ENCODE measurements around the gene MASP1.
"Not testable (repeated sequence)": the region's sequence is repeated elsewhere in the genome, so short reads cannot be mapped to it uniquely, and the experiment has no call there.

Gene MASP1

DNA sequence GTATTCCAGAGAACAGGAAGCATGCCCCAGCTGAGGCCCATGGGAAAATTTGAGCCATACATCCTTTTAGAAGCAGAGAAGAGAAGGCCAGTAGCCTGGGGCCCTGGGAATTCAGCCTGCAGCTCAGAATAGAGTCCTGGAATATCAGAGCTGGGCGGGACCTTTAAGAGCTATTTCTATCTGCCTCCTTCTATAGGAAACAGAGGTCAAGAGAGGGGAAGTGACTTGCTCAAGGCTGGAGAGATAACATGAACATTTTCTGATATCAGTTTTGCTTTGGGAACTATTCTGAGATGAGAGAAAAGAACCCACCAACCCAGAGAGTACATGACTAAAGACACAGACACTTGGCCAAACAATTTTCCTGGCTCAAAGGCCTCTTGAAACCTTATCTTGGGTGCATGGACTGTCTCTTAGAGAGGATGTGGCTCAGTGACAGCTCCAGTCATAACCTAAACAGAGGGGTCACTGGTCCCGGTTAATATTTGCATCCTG is 26.0 kb downstream of the MASP1 start:
- no peak for DNase-seq

DNA sequence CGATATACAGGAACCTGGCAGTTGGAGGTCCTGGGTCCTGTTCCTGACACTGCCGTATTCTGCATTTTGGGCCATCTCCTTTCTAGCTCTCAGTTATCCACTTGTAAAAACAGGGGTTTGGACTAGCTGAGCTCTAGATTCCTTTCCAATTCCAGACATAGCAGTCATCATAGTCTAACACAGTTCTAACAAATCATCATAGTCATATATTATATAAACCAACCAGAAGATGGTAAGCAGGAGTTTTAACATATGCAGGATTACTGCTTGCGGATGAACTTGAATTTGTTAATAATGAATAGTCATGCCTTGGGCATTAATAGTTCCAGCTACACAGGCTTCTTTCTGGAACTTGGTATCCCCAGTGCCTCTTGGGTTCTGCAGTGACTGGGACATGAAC is 26.6 kb downstream of the MASP1 start:
- DNase-seq: no peak

- DNase-seq: no peak
These were observed 27.5 kb downstream of the MASP1 start for GRCh38 chr3:187264021-187264420.

GRCh38 chr3:187263270-187263669 is 28.3 kb downstream of the MASP1 start:
- no peak for DNase-seq

DNA sequence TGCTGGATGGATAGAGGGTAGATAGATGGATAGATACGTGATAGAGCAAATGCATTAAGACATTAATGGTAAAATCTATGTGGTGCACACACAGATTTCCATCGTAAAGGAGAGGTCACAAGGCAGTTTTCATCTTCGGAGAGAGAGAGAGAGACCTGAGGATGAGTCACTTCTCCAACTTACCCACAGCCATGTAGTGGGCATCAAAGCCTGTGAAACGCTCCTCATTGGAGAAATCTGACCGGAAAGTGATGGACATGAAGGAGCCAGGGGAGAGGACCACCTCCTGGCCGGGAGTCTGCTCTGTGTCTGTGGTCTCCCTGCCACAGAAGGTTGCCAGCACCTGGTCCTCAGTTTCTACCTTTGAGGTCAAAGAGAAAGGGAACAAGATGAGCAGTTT is 29.2 kb downstream of the MASP1 start:
- DNase-seq: no peak

GRCh38 chr3:187261541-187261969 is 30.0 kb downstream of the MASP1 start:
- no peak for DNase-seq

- DNase-seq: no peak
These were observed 32.4 kb downstream of the MASP1 start for GRCh38 chr3:187259171-187259570.

DNA sequence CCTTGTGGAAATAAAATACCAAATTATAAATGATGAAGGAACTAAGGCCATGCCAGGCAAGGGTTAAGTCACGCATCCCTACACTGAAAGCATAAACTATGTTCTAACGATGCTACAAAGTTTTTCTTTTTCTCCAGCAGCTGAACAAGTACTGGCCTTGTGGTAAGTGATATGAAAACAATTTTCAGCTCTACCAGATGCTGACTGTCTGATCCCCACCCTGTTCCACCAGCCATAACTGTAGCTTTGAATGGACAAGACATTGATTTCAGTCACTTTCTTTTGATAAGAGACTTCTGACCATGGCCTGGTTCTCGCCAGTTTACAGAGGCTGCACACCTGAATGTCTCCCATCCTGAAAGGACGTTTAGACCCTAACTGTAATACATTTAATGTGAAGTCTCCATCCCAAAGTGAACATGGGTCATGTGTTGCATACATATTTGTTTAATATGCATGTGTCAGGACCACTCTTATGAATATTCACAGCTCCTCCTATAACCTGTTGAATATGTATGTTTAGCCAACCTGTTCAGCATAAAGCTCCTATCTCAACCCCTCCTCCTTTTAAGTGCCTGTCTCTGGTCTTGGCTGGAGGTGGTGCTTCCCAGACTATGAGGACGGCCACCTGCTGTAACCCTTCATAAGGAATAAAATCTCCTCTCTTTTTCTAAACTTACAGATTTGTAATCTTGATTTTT is 33.4 kb downstream of the MASP1 start:
- DNase-seq: no peak

DNA sequence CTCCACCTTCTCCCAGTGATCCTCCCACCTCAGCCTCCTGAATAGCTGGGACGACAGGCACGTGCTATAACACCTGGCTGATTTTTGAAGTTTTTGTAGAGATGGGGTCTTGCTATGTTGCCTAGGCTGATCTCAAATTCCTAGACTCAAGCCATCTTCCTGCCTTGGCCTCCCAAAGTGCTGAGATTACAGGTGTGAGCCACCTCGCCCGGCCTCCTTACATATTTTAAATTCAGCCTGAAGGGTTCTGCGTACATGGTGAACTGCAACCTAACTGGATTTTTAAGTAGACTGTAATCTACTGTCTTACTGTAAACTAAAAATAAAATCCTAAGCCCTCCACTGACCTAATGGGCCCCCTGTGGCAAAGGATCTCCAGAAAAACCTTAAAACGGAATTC is 34.1 kb downstream of the MASP1 start:
- DNase-seq: no peak

GRCh38 chr3:187256051-187256616 is 35.4 kb downstream of the MASP1 start:
- no peak for DNase-seq

GRCh38 chr3:187255314-187255713 is 36.2 kb downstream of the MASP1 start:
- DNase-seq: peak in 15 of 56 donors; percentile 3 to 43 (median 8)

DNA sequence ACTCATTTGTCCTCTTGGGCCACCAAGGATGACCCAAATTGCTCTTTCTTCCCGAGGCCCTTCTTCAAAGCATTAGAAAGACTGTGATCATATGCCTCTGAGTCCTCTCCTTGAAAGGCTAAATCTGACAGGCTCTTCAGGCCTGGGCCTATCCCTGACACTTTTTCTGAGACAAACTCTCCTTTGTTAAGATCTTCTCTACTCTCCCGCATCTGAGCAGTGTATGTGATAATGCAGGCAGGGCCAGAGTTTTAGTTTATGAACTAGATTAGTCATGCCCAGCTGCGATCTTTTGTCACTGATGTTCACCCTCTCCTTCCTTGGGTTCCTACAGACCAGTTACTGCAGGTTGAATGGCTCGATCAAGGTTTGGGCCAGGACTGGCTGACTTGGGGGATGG is 39.2 kb downstream of the MASP1 start:
- peak in 1 of 56 donors; percentile 36 for DNase-seq

DNA sequence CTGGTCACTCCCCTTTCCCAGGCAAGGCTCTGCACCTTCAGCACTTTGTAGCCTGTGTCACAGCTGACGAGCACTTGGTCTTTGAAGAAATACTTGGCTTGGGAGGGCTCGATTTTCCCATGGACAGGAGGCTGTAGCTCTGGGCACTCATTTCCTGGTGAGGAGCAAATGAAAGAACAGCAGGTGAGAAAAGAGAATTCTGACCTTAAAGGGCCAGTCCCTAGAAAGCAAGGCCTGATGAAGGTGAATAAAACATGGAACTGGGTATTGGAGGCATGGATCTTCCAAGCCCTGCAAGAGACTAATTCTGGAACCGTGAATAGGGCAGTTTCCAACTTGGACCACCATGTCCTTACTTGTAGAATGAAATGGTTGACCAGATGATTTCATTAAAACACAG is 39.9 kb downstream of the MASP1 start:
- DNase-seq: no peak

DNA sequence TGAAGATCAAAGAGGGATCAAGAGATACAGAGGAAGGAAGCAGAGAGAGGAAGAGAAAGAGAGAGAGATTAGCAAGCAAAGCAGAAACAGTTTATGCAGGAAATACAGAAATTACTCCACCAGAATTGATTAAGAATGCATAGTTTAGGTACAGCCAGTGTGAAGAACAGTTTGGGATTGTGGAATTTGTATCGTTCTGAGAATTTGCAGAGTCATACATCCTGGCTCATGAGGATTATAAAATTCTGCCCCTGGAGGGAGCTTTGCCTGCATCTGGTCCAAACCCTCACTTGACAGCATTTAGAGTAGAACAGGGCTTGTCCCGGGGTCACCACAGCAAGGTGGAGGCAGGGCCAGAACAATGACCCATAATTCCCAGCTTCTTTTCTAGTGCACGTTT is 44.1 kb downstream of the MASP1 start:
- no peak for DNase-seq

GRCh38 chr3:187243933-187244524 is 47.5 kb downstream of the MASP1 start:
- peak in 1 of 56 donors; percentile 6 for DNase-seq

GRCh38 chr3:187242900-187243299 is 48.6 kb downstream of the MASP1 start:
- DNase-seq: no peak

DNA sequence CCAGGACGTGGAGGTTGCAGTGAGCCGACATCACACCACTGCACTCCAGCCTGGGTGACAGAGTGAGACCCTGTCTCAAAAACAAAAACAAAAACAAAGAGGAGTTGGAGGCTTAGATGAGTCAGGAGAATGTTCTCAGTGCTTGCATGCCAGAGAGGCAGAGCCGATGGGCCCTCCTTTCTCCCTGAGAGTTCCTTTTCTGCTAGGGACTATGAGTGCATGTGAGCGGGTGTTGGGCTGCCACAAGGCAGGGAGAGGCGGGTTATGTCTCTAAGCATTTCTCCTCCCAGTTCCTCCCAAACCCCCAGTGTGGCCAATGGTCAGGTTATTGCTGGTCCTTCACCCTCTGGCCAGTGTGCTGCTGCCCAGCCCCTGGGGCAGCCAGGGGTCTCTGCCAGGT is 49.1 kb downstream of the MASP1 start:
- no peak for DNase-seq

DNA sequence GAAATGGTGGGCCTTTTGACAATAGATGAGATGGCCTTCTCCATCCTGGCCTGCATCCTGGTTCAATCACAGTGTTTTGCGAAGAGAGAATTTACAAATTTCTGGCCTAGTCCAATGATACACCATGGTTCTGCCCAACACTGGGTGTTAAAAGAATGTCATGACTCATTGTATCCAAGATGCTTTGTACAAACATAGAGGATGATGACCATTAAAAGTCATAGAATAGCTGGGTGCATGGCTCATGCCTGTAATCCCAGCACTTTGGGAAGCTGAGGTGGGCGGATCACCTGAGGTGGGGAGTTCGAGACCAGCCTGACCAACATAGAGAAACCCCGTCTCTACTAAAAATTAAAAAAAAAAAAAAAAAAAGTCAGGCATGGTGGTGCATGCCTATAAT is 52.7 kb downstream of the MASP1 start:
- not testable (repeated sequence) for DNase-seq

GRCh38 chr3:187238239-187238638 is 53.3 kb downstream of the MASP1 start:
- no peak for DNase-seq

GRCh38 chr3:187237741-187238140 is 53.8 kb downstream of the MASP1 start:
- DNase-seq: no peak

DNA sequence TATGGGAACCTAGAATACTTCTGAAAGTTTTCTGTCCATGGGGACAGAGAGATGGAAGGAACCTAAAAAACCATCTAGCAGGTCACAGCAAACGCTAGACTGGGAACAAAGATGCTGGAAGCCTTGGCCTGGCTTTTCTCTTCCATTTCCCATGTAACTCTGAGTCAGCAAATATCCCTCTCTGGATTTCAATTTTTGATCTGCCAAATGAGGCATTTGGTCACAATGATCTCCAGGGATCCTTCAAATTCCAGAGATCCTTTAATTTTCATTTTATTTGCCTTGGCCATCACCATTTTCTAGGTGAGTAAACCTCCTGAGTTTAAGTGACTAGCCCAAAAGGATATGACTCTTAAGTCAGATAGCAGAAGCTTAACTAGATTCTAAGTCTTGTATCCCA is 54.6 kb downstream of the MASP1 start:
- no peak for DNase-seq

- no peak for DNase-seq
These were observed 61.5 kb downstream of the MASP1 start for GRCh38 chr3:187230011-187230410.

- DNase-seq: no peak
These were observed 62.8 kb downstream of the MASP1 start for GRCh38 chr3:187228740-187229139.

Measured in nucleus accumbens (tissue), 56 donors.